Measurements from ENCODE around the gene ZNF14.
"Not testable (repeated sequence)": the region's sequence is repeated elsewhere in the genome, so short reads cannot be mapped to it uniquely, and the experiment has no call there.

ZNF14 gene

GRCh38 chr19:19732579-19733501 is at the start of gene ZNF14:
Gene ZNF14 (minus strand): TSS chr19:19733112. CDS start chr19:19732958, 154 bp downstream.
- ATAC-seq (ENCODE audit: low read depth), result peak; percentile 99
- no peaks in the 10 kb centered on the region for H3K27me3 Mint-ChIP-seq

GRCh38 chr19:19781791-19782190 is 48.9 kb upstream of the ZNF14 start:
- ATAC-seq (ENCODE audit: low read depth); H3K9me3 Mint-ChIP-seq; H3K27ac Mint-ChIP-seq; DNase-seq (ENCODE audit: low spot score in 2 of 2); H3K27me3 Mint-ChIP-seq; H3K4me3 Mint-ChIP-seq: not testable (repeated sequence)
- Mint-ChIP-seq H3K4me1 (peaks cover 24% of the 10 kb centered on the region), H3K36me3 (peaks cover 21% of the 10 kb centered on the region)

More at GRCh38 chr19:19732579-19733501, at the start of gene ZNF14:
- peak within 1 kb of the TSS; percentile 100 for H3K4me3 Mint-ChIP-seq
- H3K36me3 Mint-ChIP-seq, result peaks cover 18% of the 10 kb centered on the region
- peak; percentile 75 to 87 for DNase-seq (ENCODE audit: low spot score in 2 of 2)
- H3K9me3 Mint-ChIP-seq, result peaks cover 2% of the 10 kb centered on the region
- peak within 1 kb of the TSS; percentile 95 for H3K27ac Mint-ChIP-seq
- peaks cover 18% of the 10 kb centered on the region for H3K4me1 Mint-ChIP-seq

GRCh38 chr19:19778666-19779065 is 45.8 kb upstream of the ZNF14 start:
- Mint-ChIP-seq H3K9me3 (no peaks in the 10 kb centered on the region), H3K36me3 (peaks cover 7% of the 10 kb centered on the region), H3K27me3 (no peaks in the 10 kb centered on the region), H3K4me1 (peaks cover 28% of the 10 kb centered on the region), H3K27ac (peak overlapping the region; percentile 56), H3K4me3 (peak overlapping the region; percentile 99)
- ATAC-seq (ENCODE audit: low read depth) (no peak), DNase-seq (ENCODE audit: low spot score in 2 of 2) (no peak)

- H3K27ac Mint-ChIP-seq, result peak overlapping the region; percentile 56
- H3K9me3 Mint-ChIP-seq, result no peaks in the 10 kb centered on the region
- peaks cover 28% of the 10 kb centered on the region for H3K4me1 Mint-ChIP-seq
- H3K36me3 Mint-ChIP-seq, result peaks cover 7% of the 10 kb centered on the region
- H3K27me3 Mint-ChIP-seq, result no peaks in the 10 kb centered on the region
- H3K4me3 Mint-ChIP-seq, result peak overlapping the region; percentile 99
- ATAC-seq (ENCODE audit: low read depth) (no peak), DNase-seq (ENCODE audit: low spot score in 2 of 2) (no peak)
Measured at GRCh38 chr19:19777692-19778091, 44.8 kb upstream of the ZNF14 start.

- ATAC-seq (ENCODE audit: low read depth), result peak; percentile 99
Measured at GRCh38 chr19:19776206-19777008, 43.5 kb upstream of the ZNF14 start.

GRCh38 chr19:19775891-19776205 is 42.9 kb upstream of the ZNF14 start:
- Mint-ChIP-seq H3K27ac (peak overlapping the region; percentile 93), H3K4me3 (peak overlapping the region; percentile 99), H3K27me3 (no peaks in the 10 kb centered on the region), H3K36me3 (peaks cover 5% of the 10 kb centered on the region), H3K9me3 (no peaks in the 10 kb centered on the region), H3K4me1 (peaks cover 28% of the 10 kb centered on the region)
- ATAC-seq (ENCODE audit: low read depth) (peak; percentile 8), DNase-seq (ENCODE audit: low spot score in 2 of 2) (no peak)

More at GRCh38 chr19:19776206-19777008, 43.5 kb upstream of the ZNF14 start:
- Mint-ChIP-seq H3K4me3 (peak overlapping the region; percentile 99), H3K27me3 (no peaks in the 10 kb centered on the region), H3K4me1 (peaks cover 26% of the 10 kb centered on the region), H3K27ac (peak overlapping the region; percentile 93), H3K36me3 (peaks cover 5% of the 10 kb centered on the region), H3K9me3 (no peaks in the 10 kb centered on the region)
- peak; percentile 85 for DNase-seq (ENCODE audit: low spot score in 2 of 2)

GRCh38 chr19:19774354-19775033 is 41.6 kb upstream of the ZNF14 start:
- no peak for DNase-seq (ENCODE audit: low spot score in 2 of 2)
- Mint-ChIP-seq H3K27me3 (no peaks in the 10 kb centered on the region), H3K9me3 (no peaks in the 10 kb centered on the region), H3K4me3 (no peak overlapping the region), H3K27ac (no peak overlapping the region), H3K4me1 (peaks cover 28% of the 10 kb centered on the region), H3K36me3 (peaks cover 3% of the 10 kb centered on the region)
- ATAC-seq (ENCODE audit: low read depth), result no peak

GRCh38 chr19:19771963-19772362 is 39.1 kb upstream of the ZNF14 start:
- peaks cover 16% of the 10 kb centered on the region for H3K4me1 Mint-ChIP-seq
- not testable (repeated sequence) for H3K27ac Mint-ChIP-seq; ATAC-seq (ENCODE audit: low read depth); H3K4me3 Mint-ChIP-seq; H3K36me3 Mint-ChIP-seq; H3K27me3 Mint-ChIP-seq; DNase-seq (ENCODE audit: low spot score in 2 of 2); H3K9me3 Mint-ChIP-seq

- not testable (repeated sequence) for ATAC-seq (ENCODE audit: low read depth); DNase-seq (ENCODE audit: low spot score in 2 of 2); H3K27ac Mint-ChIP-seq; H3K36me3 Mint-ChIP-seq; H3K27me3 Mint-ChIP-seq; H3K9me3 Mint-ChIP-seq; H3K4me3 Mint-ChIP-seq
- H3K4me1 Mint-ChIP-seq, result peaks cover 11% of the 10 kb centered on the region
Measured at GRCh38 chr19:19769971-19770370, 37.1 kb upstream of the ZNF14 start.

- ATAC-seq (ENCODE audit: low read depth), result no peak
Measured at GRCh38 chr19:19758164-19758563, 25.3 kb upstream of the ZNF14 start.

GRCh38 chr19:19752760-19753403 is 20.0 kb upstream of the ZNF14 start:
- no peak overlapping the region for H3K4me3 Mint-ChIP-seq
- ATAC-seq (ENCODE audit: low read depth) (no peak), DNase-seq (ENCODE audit: low spot score in 2 of 2) (no peak)
- no peaks in the 10 kb centered on the region for H3K9me3 Mint-ChIP-seq
- H3K4me1 Mint-ChIP-seq, result no peaks in the 10 kb centered on the region
- H3K27ac Mint-ChIP-seq, result no peak overlapping the region
- no peaks in the 10 kb centered on the region for H3K27me3 Mint-ChIP-seq
- H3K36me3 Mint-ChIP-seq, result no peaks in the 10 kb centered on the region

More at GRCh38 chr19:19758164-19758563, 25.3 kb upstream of the ZNF14 start:
- Mint-ChIP-seq H3K36me3 (peaks cover 8% of the 10 kb centered on the region), H3K27me3 (no peaks in the 10 kb centered on the region), H3K4me1 (no peaks in the 10 kb centered on the region), H3K27ac (no peak overlapping the region), H3K9me3 (peaks cover 1% of the 10 kb centered on the region), H3K4me3 (no peak overlapping the region)
- DNase-seq (ENCODE audit: low spot score in 2 of 2), result no peak

- no peak for DNase-seq (ENCODE audit: low spot score in 2 of 2)
- no peaks in the 10 kb centered on the region for H3K9me3 Mint-ChIP-seq
- H3K36me3 Mint-ChIP-seq, result no peaks in the 10 kb centered on the region
- ATAC-seq (ENCODE audit: low read depth), result no peak
- H3K4me3 Mint-ChIP-seq, result no peak overlapping the region
- H3K27ac Mint-ChIP-seq, result no peak overlapping the region
- no peaks in the 10 kb centered on the region for H3K27me3 Mint-ChIP-seq
- H3K4me1 Mint-ChIP-seq, result no peaks in the 10 kb centered on the region
Measured at GRCh38 chr19:19751846-19752245, 18.9 kb upstream of the ZNF14 start.
